GM18498 (cell line): ENCODE results near the gene HPCAL1.

Experiments used
- ATAC-seq: cut with Tn5 transposase; IDR thresholded peaks from one replicate; pipeline ENCODE4 v1.9.1; 2021; ENCODE audit warnings: mild to moderate bottlenecking, moderate library complexity; ENCODE audit not compliant: unreplicated experiment

The HPCAL1 gene

DNA sequence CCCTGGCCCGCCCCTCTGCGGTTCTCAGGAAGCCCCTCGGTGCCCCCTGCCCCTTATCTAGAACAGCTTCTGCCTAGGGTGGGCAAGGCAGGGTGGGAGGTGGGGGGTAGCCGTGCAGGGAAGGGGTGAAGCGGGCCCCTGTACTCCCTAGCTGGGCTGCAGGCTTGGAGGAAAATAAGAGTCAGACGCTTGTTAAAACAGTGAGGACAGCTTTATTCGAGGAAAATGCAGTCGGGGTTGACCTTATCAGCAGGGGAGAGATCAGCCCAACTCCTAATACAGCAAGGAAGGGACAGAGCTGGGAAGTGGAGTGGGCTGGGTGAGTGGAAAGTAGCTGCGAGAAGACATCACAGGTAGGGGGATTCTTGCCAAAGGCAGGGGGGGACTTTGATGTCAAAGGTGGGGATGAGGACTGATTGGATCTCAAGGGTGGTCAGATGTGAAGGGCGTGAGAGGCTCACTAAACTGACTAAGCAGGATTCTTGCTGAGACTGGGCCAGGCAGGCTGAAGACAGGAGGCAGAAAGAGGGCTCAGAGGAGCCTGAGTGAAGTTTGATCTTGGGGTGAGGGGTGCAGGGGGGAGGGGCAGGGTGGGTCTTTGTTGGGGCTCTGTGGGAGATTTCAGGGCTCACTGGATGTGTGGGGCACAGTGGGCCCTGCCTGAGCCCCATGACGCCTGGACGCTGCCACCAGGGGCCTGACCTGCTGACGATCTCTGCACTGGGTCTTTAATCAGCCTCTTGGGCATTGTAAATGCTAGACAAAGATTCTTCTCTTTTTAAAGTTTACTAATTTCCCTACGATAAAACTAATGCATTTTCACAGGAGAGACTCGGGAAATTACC lies 29.9 kb downstream of the HPCAL1 start:
- no peak for ATAC-seq

GRCh38 chr2:10333247-10333613 lies 30.5 kb downstream of the HPCAL1 start:
- ATAC-seq, result no peak

- no peak for ATAC-seq
Observed at GRCh38 chr2:10333966-10334365, 31.3 kb downstream of the HPCAL1 start.

DNA sequence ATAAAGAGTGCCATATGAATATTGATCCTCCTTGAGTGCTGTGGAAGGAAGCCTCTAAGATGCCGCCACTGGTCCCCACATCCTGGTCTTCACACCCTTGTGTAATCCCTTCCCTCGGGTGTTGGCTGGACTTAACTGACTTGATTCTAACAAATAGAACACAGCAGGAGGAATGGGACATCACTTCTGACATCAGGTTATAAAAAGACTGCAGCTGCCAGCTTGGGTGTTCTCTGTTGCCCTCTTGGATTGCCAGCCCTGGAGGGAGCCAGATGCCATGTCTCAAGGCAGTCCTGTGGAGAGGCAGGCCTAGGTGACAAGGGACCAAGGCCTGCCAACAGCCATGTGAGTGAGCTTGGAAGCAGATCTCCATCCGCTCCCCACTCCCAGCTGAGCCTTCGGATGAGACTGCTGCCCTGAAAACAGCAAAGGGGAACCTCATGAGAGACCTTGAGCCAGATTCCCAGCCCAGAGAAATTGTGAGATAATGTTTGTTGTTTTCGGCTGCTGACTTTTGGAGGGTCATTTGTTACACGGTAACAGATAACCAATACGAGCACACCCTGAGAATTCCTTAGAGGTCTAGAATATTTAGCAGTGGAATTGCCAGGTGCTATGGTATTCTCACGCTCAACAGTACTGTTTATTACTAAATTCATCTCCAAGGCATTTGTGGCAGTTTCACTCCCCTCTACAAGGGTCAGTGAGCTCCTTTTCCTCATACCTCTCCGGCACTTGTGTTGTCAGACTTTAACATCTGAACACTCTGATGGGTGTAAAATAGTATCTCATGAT lies 32.5 kb downstream of the HPCAL1 start:
- no peak for ATAC-seq

DNA sequence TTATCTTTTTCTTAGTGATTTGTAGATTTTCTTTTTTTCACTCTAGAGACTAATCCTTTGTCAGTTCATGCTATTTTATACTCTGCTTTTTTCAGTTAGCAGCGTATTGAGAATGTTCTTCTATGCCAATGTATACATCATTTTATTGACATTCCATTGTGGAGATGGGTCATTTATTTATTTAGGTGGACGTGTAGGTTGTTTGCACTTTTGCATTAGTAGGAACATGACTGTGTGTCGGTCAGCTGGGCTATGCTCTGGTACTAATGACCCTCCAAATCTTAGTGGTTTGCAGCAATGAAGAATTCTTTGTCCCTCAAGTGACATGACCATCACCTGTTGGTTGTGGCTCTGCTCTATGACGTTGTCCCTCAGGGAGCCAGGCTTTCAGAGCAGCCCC lies 33.6 kb downstream of the HPCAL1 start:
- no peak for ATAC-seq

- no peak for ATAC-seq
Observed at GRCh38 chr2:10337449-10338269, 35.0 kb downstream of the HPCAL1 start.

DNA sequence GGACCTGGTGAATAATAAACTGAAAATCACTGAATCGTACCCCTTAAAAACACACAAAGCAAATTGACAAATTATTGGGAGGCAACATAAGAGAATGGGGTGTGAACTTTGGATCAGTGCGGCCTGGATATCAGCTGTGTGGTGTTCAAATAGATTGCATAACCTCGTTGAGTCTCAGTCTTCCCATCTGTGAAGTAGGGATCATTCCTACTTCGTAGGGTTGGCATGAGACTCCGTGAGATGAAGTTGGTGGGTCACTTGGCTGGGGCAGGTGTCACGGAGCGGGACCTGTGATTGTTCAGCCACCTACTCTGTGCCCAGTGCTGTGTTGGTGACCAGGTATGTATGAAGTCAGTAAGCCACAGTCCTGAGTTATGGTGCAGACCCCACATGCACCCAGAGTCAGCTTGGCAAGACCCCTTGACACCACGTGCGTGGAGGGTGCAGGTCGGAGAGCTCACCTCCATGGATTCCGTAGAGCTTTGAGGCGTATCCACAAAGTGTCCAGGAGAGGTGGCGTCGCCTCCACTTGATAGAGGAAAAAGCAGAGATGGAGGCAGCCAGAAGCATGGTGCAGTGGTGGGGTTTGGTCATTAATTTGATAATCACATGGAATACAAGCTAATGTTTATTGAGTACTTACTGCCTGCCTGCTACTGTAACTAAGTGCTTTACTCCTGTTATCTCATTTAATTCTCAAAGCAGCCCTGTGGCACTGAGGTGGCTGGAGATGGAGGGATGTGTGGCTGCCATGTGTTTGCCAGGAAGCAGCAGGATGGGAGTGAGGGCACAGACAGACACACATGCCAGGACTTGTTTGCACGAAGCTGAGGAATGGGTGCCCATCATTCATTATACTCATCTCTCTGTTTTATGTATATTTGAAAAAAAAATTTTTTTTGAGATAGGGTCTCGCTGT lies 35.8 kb downstream of the HPCAL1 start:
- ATAC-seq, result no peak

DNA sequence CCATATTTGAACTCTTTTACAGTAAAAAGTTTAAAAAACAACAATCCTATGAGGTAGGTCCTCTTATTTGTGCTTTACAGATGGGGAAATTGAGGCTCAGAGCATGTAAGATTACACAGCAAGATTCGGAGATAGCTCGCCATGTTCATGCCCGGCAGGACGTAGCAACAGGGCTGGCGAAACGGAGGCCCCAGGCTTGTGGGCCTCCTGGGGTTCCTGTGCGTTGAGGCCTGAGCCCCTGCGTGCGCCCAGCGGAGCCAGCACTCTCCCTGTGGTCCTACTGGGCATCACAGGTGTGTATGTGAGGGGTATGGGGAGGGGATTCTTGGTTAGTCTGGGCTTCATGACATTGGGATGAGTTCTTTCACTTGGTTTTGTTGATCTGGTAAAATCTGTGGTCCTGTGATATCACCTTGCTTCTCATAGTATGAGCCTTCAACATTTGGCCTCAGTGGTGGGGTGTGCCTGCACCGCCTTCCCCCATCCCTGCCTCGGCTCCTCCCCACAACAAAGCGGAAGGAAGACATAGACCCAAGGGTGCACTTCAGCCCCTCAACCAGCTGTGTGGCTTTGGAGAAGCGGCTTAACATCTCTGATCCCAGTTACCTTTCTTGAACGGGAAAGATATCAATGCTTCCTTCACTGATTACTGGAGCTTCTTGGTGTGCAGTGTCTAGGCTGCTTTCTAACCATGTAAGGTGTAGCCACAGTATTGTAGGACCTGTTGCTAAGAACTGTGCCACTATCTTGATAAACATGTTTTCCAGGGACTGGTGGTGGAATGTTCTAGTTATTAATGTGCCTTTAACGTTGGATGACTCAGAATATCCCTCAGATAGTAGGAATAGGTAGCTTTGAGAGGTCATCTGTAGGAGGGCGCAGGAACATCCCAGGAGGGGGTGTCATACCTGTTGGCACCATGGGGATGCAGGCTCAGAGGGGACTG lies 37.2 kb downstream of the HPCAL1 start:
- ATAC-seq, result no peak

DNA sequence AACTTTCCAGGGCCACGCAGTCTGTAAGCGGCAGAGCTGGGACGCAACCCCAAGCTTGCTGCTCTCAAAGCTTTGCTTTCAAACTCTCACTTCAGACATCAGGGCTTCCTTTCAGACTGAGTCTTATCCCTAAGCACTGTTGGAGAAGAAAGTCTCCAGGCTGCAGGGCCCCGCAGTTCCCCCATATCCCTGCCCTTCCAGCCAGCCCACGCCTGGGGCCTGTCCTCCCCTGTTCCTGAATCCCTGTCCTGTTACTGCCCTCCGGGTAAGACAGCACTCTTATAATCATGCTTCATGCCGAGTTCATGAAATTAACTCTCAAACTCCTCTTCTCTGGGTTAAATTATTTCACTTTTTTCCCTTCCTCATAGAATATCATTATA lies 37.9 kb downstream of the HPCAL1 start:
- ATAC-seq, result no peak

GRCh38 chr2:10341193-10341592 lies 38.5 kb downstream of the HPCAL1 start:
- no peak for ATAC-seq

- ATAC-seq, result no peak
Observed at GRCh38 chr2:10342245-10342951, 39.7 kb downstream of the HPCAL1 start.

- no peak for ATAC-seq
Observed at GRCh38 chr2:10343191-10343590, 40.5 kb downstream of the HPCAL1 start.

DNA sequence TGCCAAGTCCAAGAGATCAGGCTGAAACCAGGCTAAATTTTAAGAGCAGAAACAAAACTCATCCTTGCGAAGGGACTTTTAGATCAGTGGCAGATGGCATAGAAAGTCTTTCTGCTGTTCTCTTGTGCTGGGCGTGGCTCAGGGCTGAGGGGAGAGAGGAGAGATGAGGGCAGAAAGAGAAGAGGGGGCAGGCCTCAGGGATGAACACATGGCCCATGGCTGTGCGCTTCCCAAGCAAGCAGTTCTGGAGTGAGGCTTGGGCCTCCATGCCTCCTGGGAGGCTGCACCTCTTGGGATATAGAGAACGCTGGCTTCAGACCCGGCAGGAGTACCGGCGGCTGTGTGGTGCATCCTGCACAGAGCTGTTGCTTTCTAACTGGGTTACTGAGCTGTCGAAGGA lies 41.0 kb downstream of the HPCAL1 start:
- no peak for ATAC-seq

DNA sequence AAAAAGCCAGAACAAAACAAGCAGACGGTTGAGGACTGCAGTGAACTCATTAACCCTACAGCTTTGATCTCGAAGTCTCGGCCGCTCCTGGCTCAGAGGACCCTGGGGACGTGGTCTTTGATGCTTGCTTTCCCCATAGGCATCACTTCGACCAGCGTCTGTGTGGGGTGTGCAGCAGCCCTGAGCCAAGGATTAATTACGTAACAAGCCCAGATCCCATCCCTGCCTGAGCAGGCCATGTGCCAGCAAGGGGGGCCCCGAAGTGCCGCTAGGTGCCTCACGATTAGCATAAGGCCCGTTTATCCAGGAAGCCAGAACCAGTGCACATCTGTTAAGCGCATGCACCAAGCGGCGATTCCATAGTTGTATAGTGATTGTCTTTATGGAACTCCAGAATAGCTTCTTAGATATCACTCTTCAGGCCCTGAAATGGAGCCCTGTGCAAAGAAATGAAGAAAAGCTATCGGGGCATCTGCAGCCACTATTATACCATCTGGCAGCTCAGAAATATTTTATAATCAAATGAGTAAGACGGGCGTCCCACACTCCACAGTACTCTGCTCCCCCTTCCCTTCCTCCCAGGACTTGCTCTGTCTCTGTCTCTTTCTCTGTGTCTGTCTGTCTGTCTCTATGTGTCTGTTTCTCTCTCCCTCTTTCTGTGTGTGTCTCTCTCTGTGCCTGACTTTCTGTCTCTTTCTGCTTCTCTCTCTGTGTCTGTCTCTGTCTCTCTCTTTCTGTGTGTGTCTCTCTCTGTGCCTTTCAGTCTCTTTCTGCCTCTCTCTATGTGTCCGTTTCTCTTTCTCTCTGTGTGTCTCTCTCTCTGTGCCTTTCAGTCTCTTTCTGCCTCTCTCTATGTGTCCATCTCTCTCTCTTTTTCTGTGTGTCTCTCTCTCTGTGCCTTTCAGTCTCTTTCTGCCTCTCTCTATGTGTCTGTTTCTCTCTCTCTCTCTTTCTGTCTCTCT lies 41.7 kb downstream of the HPCAL1 start:
- ATAC-seq, result no peak

- ATAC-seq, result no peak
Observed at GRCh38 chr2:10345126-10345525, 42.4 kb downstream of the HPCAL1 start.

DNA sequence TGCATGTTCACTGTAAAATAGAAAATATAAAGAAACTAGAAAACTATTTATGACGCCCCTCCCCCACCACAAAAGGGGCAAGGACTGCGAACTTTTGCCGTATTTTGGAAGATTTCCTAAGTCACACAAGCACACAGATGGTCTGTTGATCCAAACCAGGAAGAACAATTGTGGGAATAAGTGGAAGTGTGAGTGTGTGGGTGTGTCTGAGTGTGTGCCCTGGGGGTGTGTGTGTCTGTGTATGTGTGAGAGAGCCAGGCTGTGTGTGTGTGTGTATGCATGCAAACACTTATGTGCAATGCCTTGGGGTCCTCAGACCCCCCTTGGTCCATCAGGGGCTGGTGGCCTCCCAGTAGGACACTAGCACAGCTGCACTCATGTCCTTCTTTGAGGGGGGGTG lies 43.1 kb downstream of the HPCAL1 start:
- no peak for ATAC-seq

GRCh38 chr2:10346929-10347561 lies 44.3 kb downstream of the HPCAL1 start:
- no peak for ATAC-seq
